BLaER1 treated with 17β-estradiol and CSF1 and Interleukin-3, amounts not matched to agents 10 nM and 100 nM (cell line): ENCODE measurements around the gene TBC1D32.
"Not testable (repeated sequence)": the region's sequence is repeated elsewhere in the genome, so short reads cannot be mapped to it uniquely, and the experiment has no call there.

Source experiments
- H3K27ac ChIP-seq, 11 experiments: shearing (Covaris generic); formaldehyde crosslinking; 2 replicates each; pipeline ENCODE4 v1.8.1; 2022
- H3K27me3 ChIP-seq, 11 experiments: shearing (Covaris generic); formaldehyde crosslinking; 2 replicates each; pipeline ENCODE4 v1.8.1; 2022
- H3K36me3 ChIP-seq, 11 experiments: shearing (Covaris generic); formaldehyde crosslinking; 2 replicates each; pipeline ENCODE4 v1.8.1; 2022
- H3K4me1 ChIP-seq, 10 experiments: shearing (Covaris generic); formaldehyde crosslinking; 2 replicates each; pipeline ENCODE4 v1.8.1; 2022
- H3K4me2 ChIP-seq, 11 experiments: shearing (Covaris generic); formaldehyde crosslinking; 2 replicates each; pipeline ENCODE4 v1.8.1; 2022
- H3K4me3 ChIP-seq, 10 experiments: shearing (Covaris generic); formaldehyde crosslinking; 2 replicates each; pipeline ENCODE4 v1.8.1; 2022
- H3K9ac ChIP-seq, 11 experiments: shearing (Covaris generic); formaldehyde crosslinking; 2 replicates each; pipeline ENCODE4 v1.8.1; 2022
- H3K9me3 ChIP-seq, 11 experiments: shearing (Covaris generic); formaldehyde crosslinking; replicated peaks in 1 of 11; 2 replicates each; pipeline ENCODE4 v1.8.1; 2022
- H4K20me1 ChIP-seq, 11 experiments: shearing (Covaris generic); formaldehyde crosslinking; 2 replicates each; pipeline ENCODE4 v1.8.1; 2022
- Cebpa-rat ChIP-seq, 11 experiments: shearing (Covaris generic); IDR thresholded peaks; 2 replicates each; pipeline ENCODE4 v1.8.1; 2022

Gene TBC1D32

GRCh38 chr6:121205569-121205968 is 128.7 kb downstream of the TBC1D32 start:
- Histone ChIP-seq H3K4me2 (no peak overlapping the region), H3K9ac (no peak overlapping the region), H3K4me3 (no peak overlapping the region), H3K4me1 (peaks cover 0 to 4% (median 0%) of the 10 kb centered on the region in 10 experiments; a peak in 1 of 20 replicates), H3K27ac (no peak overlapping the region), H3K27me3 (no peaks in the 10 kb centered on the region), H4K20me1 (no peaks in the 10 kb centered on the region), H3K9me3 (peaks cover 0 to 16% (median 0%) of the 10 kb centered on the region in 11 experiments; a peak in 4 of 22 replicates), H3K36me3 (peaks cover 0 to 14% (median 8%) of the 10 kb centered on the region in 11 experiments; a peak in 8 of 22 replicates)
- no peak for TF ChIP-seq Cebpa-rat (IDR thresholded peaks at IDR 0.05)

GRCh38 chr6:121201105-121201504 is 133.2 kb downstream of the TBC1D32 start:
- Histone ChIP-seq H3K9me3 (no peaks in the 10 kb centered on the region), H3K36me3 (peaks cover 0 to 6% (median 0%) of the 10 kb centered on the region in 11 experiments; a peak in 5 of 22 replicates), H3K27ac (no peak overlapping the region), H3K4me3 (no peak overlapping the region), H3K4me2 (no peak overlapping the region), H3K27me3 (no peaks in the 10 kb centered on the region), H3K4me1 (peaks cover 0 to 4% (median 0%) of the 10 kb centered on the region in 10 experiments; a peak in 1 of 20 replicates), H4K20me1 (no peaks in the 10 kb centered on the region), H3K9ac (no peak overlapping the region)
- no peak for TF ChIP-seq Cebpa-rat (IDR thresholded peaks at IDR 0.05)

- H3K9ac ChIP-seq, H4K20me1 ChIP-seq: not testable (repeated sequence)
Measured at GRCh38 chr6:121196042-121196441, 138.2 kb downstream of the TBC1D32 start.

GRCh38 chr6:121190122-121190521 is 144.2 kb downstream of the TBC1D32 start:
- H3K27ac ChIP-seq = no peak overlapping the region
- H3K9me3 ChIP-seq = no peaks in the 10 kb centered on the region; a peak in 1 of 22 replicates
- H3K27me3 ChIP-seq = no peaks in the 10 kb centered on the region
- H3K4me1 ChIP-seq = no peaks in the 10 kb centered on the region
- H3K9ac ChIP-seq = no peak overlapping the region
- H3K36me3 ChIP-seq = peaks cover 0 to 4% (median 0%) of the 10 kb centered on the region in 11 experiments; a peak in 2 of 22 replicates
- H3K4me2 ChIP-seq = no peak overlapping the region
- TF ChIP-seq Cebpa-rat (IDR thresholded peaks at IDR 0.05) = no peak
- no peak overlapping the region for H3K4me3 ChIP-seq
- no peaks in the 10 kb centered on the region; a peak in 1 of 22 replicates for H4K20me1 ChIP-seq

More at GRCh38 chr6:121196042-121196441, 138.2 kb downstream of the TBC1D32 start:
- not testable (repeated sequence) for H3K4me2 ChIP-seq, H3K9me3 ChIP-seq, H3K36me3 ChIP-seq, H3K4me1 ChIP-seq, H3K27ac ChIP-seq, H3K27me3 ChIP-seq, H3K4me3 ChIP-seq

- H3K27me3 ChIP-seq = no peaks in the 10 kb centered on the region
- H4K20me1 ChIP-seq = no peaks in the 10 kb centered on the region
Measured at GRCh38 chr6:121188356-121188755, 145.9 kb downstream of the TBC1D32 start.

GRCh38 chr6:121187833-121188200 is 146.5 kb downstream of the TBC1D32 start:
- no peak for TF ChIP-seq Cebpa-rat (IDR thresholded peaks at IDR 0.05)

More at GRCh38 chr6:121188356-121188755, 145.9 kb downstream of the TBC1D32 start:
- no peaks in the 10 kb centered on the region for H3K9me3 ChIP-seq
- no peak overlapping the region for H3K4me3 ChIP-seq
- H3K27ac ChIP-seq = no peak overlapping the region
- no peak overlapping the region for H3K4me2 ChIP-seq
- no peak for TF ChIP-seq Cebpa-rat (IDR thresholded peaks at IDR 0.05)
- no peaks in the 10 kb centered on the region; a peak in 1 of 22 replicates for H3K36me3 ChIP-seq
- H3K9ac ChIP-seq = no peak overlapping the region
- no peaks in the 10 kb centered on the region for H3K4me1 ChIP-seq

GRCh38 chr6:121187200-121187832 is 147.0 kb downstream of the TBC1D32 start:
- no peaks in the 10 kb centered on the region for H3K4me1 ChIP-seq
- no peak overlapping the region for H3K27ac ChIP-seq
- H3K4me3 ChIP-seq = no peak overlapping the region
- H3K9me3 ChIP-seq = no peaks in the 10 kb centered on the region
- no peak overlapping the region for H3K9ac ChIP-seq
- H3K4me2 ChIP-seq = no peak overlapping the region
- H3K27me3 ChIP-seq = no peaks in the 10 kb centered on the region
- H4K20me1 ChIP-seq = no peaks in the 10 kb centered on the region
- TF ChIP-seq Cebpa-rat (IDR thresholded peaks at IDR 0.05) = no peak
- no peaks in the 10 kb centered on the region; a peak in 1 of 22 replicates for H3K36me3 ChIP-seq

More at GRCh38 chr6:121187833-121188200, 146.5 kb downstream of the TBC1D32 start:
- H3K9me3 ChIP-seq = no peaks in the 10 kb centered on the region
- H4K20me1 ChIP-seq = no peaks in the 10 kb centered on the region
- no peak overlapping the region for H3K4me2 ChIP-seq
- H3K4me3 ChIP-seq = no peak overlapping the region
- no peaks in the 10 kb centered on the region for H3K27me3 ChIP-seq
- no peaks in the 10 kb centered on the region; a peak in 1 of 22 replicates for H3K36me3 ChIP-seq
- H3K9ac ChIP-seq = no peak overlapping the region
- H3K27ac ChIP-seq = no peak overlapping the region
- no peaks in the 10 kb centered on the region for H3K4me1 ChIP-seq

- H3K36me3 ChIP-seq = peaks cover 0 to 10% (median 8%) of the 10 kb centered on the region in 11 experiments; a peak in 11 of 22 replicates
- no peaks in the 10 kb centered on the region for H4K20me1 ChIP-seq
- no peaks in the 10 kb centered on the region for H3K4me1 ChIP-seq
- no peak overlapping the region for H3K4me3 ChIP-seq
- H3K4me2 ChIP-seq = no peak overlapping the region
- TF ChIP-seq Cebpa-rat (IDR thresholded peaks at IDR 0.05) = no peak
- no peaks in the 10 kb centered on the region for H3K27me3 ChIP-seq
- H3K9ac ChIP-seq = no peak overlapping the region
- H3K27ac ChIP-seq = no peak overlapping the region
- H3K9me3 ChIP-seq = peaks cover 6 to 11% (median 8%) of the 10 kb centered on the region in 11 experiments; a peak in 16 of 22 replicates
Measured at GRCh38 chr6:121183742-121184141, 150.5 kb downstream of the TBC1D32 start.

- Histone ChIP-seq H3K4me3 (no peak overlapping the region), H3K27me3 (no peaks in the 10 kb centered on the region), H3K9ac (no peak overlapping the region), H3K27ac (no peak overlapping the region), H4K20me1 (no peaks in the 10 kb centered on the region), H3K36me3 (peaks cover 0 to 15% (median 5%) of the 10 kb centered on the region in 11 experiments; a peak in 9 of 22 replicates), H3K9me3 (peaks cover 0 to 11% (median 6%) of the 10 kb centered on the region in 11 experiments; a peak in 11 of 22 replicates), H3K4me2 (no peak overlapping the region), H3K4me1 (no peaks in the 10 kb centered on the region)
- no peak for TF ChIP-seq Cebpa-rat (IDR thresholded peaks at IDR 0.05)
Measured at GRCh38 chr6:121175827-121176226, 158.5 kb downstream of the TBC1D32 start.

GRCh38 chr6:121172451-121172850 is 161.8 kb downstream of the TBC1D32 start:
- H3K4me1 ChIP-seq, H4K20me1 ChIP-seq, H3K4me3 ChIP-seq, H3K36me3 ChIP-seq, H3K27ac ChIP-seq, H3K4me2 ChIP-seq, H3K9ac ChIP-seq, H3K9me3 ChIP-seq, H3K27me3 ChIP-seq: not testable (repeated sequence)
